Measurements from ENCODE around the gene SCAMP1. TPM values are rescaled to one million over a fixed set of nuclear protein-coding genes. Genes with fewer than 3 reads are reported as not detected.

Gene SCAMP1
- total RNA-seq, 1 experiment from 2014 or later, result 48.3 TPM

DNA sequence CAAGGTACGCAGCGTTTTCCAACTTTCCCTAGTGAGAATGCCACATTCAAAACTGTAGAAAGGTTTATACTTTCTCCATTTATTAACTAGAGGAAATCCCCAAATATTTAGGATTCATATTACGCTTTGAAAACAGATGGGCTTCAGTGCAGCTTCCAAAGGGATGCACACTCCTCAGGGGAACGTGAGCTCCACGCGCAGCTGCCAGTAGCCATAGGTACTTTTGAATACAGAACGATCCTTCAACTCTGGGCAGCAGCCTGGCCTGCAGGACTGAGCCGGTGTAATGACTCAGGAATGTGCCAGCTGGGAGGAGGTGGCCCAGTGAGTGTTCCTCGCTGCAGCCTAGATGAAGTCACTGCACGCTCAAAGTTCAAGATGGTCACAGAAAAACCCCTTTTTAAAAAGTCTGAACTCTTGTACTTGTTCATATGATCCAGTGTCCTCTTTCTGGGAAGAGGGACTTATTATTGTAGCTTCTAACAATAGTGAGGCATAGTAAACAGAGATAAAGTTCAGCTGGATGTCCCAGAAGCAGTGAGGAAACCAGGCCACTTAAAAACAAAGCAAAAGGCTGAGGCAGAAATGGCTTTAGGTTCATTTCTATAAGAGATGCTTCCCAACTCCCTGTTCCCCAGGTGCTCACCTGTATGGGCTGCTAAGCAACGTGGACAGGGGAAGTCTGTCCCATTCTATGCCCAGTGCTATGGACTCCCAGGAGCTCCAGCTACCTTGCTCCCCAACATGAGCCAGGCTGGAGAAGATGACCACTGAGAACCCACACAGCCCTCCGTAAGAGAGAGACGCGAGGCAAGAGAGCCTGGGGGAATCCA is 158.2 kb downstream of the SCAMP1 start:
- no peak for DNase-seq (ENCODE audit: low read depth, low spot score)
- in situ Hi-C loops (cut with HindIII; ENCODE audit: low pct_unique_long_range_greater_than_20kb, low sequenced_read_pairs), result no loop called here

DNA sequence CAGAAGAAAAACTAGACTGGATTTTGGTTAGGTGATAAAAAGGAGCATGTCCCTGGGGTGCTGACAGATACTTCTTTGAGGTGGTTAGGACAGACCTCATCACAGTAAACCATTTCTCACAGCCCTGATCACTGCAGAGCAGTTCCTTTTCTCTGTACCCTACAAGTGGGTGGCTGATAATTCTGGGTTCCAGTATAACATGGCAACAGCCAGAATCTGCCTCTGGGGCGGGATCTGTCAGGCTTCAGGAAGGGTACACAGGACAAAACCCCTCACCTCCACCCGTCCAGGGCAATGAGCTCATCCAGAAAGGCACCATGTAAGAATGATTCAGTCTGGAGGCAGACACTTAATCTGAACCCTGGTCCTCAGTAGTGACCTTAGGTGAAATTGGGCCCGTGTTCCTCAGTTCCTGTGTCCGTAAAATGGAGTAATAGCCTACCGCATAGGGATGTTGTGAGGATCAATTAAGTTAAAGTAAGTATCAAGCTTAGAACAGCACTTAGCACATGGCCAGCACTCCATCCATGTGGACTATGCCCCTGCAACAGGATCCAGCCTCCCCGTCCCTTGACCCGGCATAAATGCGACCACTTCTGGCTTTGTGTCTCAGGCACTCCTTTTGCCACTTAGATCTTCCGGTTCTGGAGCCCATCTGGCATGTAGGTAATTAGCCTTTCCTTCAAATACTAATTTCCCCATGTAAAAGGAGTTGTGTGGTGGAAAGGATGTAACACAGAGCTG is 159.0 kb downstream of the SCAMP1 start:
- no peak for DNase-seq (ENCODE audit: low read depth, low spot score)

DNA sequence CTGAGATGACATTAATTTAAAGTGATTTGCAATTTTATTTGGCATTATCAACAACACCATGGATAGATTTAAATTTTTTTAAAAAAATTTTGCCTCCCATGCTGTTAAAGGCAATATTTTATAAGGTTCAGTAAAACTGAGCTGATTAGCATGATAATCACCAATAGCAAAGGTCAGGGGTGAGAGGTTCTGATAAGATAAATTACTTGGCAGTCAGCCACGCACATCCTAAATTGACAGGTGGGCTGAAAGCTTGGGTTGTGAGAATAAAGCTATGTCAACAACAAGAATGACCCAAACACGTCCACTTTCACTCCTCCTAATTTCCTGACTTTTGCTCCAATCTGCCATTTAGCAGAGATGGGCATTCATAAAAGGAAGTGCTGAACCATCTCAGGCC is 161.0 kb downstream of the SCAMP1 start:
- no peak for DNase-seq (ENCODE audit: low read depth, low spot score)
- in situ Hi-C loops (cut with HindIII; ENCODE audit: low pct_unique_long_range_greater_than_20kb, low sequenced_read_pairs), result no loop called here

More for the DNA sequence above, 159.0 kb downstream of the SCAMP1 start:
- in situ Hi-C loops (cut with HindIII; ENCODE audit: low pct_unique_long_range_greater_than_20kb, low sequenced_read_pairs), result no loop called here

DNA sequence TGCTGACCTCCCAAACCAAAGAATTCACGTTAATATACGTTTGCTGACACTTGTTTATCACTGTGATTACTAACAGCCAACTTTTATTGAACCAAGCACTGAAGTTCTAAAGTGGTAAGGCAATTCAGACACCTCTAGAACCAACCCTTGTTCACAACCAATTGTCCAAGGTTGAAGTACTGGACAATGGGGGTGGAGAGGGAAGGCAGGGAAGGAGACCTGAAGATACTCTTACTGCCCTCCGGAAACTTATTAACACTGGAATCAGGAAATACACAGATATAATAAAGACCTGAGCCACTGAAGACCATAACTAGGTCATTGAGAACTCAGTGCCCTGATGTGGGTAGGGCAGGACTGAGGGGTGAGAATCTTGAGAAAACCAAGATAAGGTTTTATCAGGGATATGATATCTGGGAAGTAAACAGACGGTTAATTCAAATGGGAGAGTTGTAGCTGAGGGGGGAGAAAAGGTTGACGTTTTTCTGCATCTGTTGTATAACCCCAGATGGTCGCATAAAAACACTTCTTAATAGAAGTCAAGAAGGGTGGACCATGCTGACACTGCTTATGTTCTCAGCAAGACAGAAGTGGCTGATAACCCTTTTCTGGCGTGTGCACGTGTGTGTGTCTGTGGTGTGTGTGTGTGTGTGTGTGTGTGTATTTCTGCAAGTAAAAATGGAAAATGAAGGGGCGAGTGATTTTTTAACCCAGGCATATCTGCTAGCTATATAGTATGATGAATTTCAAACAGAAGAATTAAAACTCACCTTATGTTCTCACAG is 162.3 kb downstream of the SCAMP1 start:
- no peak for DNase-seq (ENCODE audit: low read depth, low spot score)
- in situ Hi-C loops (cut with HindIII; ENCODE audit: low pct_unique_long_range_greater_than_20kb, low sequenced_read_pairs), result no loop called here

DNA sequence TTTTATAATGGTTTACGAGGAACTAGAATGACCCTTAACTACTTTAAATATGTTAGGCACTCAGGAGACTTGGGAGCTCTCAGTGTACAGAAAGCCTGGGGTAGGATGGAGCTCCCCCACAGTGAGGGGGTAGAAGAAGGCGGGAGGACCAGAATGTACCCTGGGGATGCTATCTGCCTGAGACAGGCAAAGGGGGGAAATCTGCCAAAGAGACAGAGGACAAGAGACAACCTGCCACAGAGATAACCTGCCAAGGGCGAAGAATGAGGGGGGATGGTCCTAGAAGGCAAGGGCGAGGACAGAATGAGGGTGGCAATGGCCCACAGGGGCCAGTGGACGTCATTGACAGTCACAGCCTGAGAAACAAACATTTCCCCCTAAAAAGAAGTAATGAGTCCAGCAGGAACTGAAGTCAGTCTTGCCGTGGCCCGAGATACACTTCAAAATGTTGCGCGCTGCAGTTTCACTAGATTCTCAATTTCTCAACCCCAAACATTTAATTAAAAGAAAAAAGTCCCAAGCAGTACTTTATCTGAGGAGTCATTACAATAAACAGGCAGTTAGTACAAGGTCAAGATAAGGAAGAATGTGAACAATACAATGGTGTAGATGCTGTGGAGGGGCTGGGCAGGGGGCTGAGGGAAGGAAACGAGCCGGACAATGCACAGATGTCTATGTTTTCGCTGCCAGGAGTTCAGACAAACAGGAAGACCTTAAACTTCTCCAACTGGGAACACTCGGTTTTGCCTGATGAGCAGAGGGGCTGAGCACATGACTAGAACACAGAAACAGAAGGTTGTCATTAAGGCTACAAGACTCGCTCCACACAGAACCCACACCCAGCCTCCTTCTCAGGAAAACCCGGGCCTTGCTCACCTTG is 163.1 kb downstream of the SCAMP1 start:
- DNase-seq (ENCODE audit: low read depth, low spot score), result no peak
- in situ Hi-C loops (cut with HindIII; ENCODE audit: low pct_unique_long_range_greater_than_20kb, low sequenced_read_pairs), result no loop called here

DNA sequence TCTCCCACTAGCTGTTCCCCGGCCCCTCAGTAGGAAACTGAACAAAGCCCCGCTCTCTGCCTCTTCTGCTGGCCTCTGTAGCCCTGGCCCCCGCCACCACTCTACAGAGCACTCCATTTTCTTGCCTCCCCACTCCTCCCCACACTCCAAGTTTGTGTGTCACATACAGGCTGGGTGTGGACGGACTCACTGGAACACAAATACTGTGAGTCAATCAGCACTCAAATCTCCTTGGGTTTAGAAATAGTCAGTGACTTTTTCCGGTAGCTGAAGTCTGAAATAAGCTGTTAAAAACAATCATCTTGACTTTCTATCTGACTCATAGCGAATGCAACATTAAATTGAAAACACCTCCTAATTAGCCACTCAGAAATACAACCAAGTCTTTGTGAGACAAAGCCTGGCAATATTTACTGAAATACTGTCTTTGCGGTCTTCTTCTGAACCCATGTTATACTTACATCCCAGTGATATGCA is 165.7 kb downstream of the SCAMP1 start:
- no peak for DNase-seq (ENCODE audit: low read depth, low spot score)
- in situ Hi-C loops (cut with HindIII; ENCODE audit: low pct_unique_long_range_greater_than_20kb, low sequenced_read_pairs), result loop anchor here (25.0 kb wide), 1 partner anchor 111 kb away; the partner anchor contains the start of gene LHFPL2

DNA sequence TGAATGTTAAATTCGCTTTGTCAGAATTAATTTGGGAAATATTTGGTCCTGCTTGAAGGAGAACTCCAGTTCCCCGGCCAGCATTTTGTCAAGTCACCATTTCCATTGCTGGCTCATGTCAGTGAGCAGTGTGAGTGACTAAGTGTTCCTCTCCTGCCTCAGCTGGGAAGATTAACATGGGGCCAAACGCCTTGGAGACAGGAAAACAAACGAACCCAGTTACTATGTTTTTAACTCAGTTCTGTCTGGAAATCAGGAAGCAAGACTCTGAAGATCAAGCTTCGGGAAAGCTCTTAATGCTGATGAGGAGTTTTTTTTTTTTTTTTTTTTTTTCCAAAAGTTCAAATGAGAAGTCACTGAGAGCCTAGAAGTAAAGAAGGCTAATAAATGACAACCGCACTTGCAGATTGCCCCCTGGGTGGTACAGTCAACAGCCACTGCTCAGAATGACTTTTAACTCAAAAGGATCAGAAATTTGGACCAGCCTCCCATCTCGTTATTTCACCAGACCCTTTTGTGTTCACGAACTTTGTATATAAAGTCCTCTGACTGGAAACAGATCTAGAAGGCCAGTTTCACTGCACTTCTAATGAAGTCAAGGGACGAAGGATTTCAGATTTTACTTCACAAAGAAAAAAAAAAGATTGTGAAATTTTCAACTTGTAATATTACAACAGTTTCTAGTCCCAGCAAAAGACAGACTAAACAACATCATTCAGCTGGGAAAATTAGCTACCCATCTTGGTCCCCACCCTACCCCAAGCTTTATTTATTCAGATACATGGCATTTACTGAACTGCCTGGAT is 166.8 kb downstream of the SCAMP1 start:
- in situ Hi-C loops (cut with HindIII; ENCODE audit: low pct_unique_long_range_greater_than_20kb, low sequenced_read_pairs), result loop anchor here (25.0 kb wide), 1 partner anchor 110 kb away; the partner anchor contains the start of gene LHFPL2
- DNase-seq (ENCODE audit: low read depth, low spot score), result no peak

DNA sequence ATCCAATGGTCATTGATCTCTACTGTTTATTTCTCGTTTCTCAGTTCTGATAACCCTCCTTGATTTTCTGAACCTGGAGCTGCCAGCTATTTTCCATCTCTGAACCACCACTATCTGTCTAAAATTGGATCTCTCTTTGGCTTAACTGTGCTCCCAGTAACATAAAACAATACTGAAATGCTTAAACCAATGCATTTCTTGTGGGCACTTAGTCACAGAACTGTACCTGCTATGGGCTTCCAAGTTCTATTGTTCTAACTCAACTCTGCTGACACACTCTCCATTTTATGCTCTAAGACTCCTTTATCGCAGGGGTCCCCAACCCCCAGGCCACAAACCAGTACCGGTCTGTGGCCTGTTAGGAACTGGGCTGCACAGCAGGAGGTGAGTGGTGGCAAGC is 167.5 kb downstream of the SCAMP1 start:
- DNase-seq (ENCODE audit: low read depth, low spot score), result no peak
- in situ Hi-C loops (cut with HindIII; ENCODE audit: low pct_unique_long_range_greater_than_20kb, low sequenced_read_pairs), result loop anchor here (25.0 kb wide), 1 partner anchor 109 kb away; the partner anchor contains the start of gene LHFPL2

Small RNA genes lying within 50 kb of the gene (small RNA-seq; reads per million reads assigned to genes)
- 0 reads per million in 2 experiments for gene RF00019
- gene RNU6-183P, result 0 reads per million in 2 experiments

Other genes starting within 250 kb of the SCAMP1 start
- 50.8 and 52.7 TPM in 2 replicates for gene AP3B1, start 65.9 kb upstream of the SCAMP1 start, total RNA-seq (2014; rRNA removed; shearing (Covaris generic))

Measured in SK-MEL-5 (cell line).